ENCODE data around the gene DNAH2.

DNA sequence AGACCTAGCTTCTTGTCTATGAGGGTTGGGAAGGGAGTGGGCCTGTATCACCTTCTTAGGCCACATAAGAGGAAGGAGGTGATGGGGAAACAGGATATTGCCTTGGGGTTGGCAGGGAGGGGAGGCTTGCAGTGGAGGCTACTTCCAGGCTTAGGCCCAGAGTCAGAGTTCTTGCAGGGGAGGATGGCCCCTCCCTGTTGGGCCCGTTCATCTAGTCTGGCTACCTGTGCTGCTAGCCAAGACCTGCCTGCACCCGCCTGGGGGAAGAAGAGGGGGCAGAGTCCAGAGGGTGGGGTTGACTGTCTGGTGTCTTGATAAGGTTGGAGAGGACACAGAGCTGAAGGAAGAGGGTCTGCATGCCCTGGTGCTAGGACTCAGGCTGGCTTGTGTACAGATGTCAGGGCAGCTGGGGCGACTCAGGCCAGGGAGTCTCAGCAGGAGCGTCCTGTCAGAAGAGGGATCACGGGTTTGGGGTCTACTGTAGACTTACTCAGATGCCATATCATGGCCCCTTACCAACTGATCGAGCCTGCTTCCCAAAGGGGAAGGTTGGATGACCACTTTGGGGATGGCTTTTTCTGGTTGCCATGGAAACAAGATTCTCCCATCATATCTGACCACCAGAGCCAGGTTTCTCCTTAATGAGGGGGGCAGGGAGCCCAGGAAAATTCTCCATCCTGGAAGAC, 121.8 kb downstream of the DNAH2 start:
- TF ChIP-seq, protein P1, sequence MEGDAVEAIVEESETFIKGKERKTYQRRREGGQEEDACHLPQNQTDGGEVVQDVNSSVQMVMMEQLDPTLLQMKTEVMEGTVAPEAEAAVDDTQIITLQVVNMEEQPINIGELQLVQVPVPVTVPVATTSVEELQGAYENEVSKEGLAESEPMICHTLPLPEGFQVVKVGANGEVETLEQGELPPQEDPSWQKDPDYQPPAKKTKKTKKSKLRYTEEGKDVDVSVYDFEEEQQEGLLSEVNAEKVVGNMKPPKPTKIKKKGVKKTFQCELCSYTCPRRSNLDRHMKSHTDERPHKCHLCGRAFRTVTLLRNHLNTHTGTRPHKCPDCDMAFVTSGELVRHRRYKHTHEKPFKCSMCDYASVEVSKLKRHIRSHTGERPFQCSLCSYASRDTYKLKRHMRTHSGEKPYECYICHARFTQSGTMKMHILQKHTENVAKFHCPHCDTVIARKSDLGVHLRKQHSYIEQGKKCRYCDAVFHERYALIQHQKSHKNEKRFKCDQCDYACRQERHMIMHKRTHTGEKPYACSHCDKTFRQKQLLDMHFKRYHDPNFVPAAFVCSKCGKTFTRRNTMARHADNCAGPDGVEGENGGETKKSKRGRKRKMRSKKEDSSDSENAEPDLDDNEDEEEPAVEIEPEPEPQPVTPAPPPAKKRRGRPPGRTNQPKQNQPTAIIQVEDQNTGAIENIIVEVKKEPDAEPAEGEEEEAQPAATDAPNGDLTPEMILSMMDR (IDR thresholded peaks at IDR 0.05) = no peak
- TF ChIP-seq EZH2 (IDR thresholded peaks at IDR 0.05) (no peak), EZH2phosphoT487 (IDR thresholded peaks at IDR 0.05) (no peak)

All from neural progenitor cell (in vitro differentiated cells).